Measurements from ENCODE around the gene GMPR.

Gene GMPR

GRCh38 chr6:16274885-16275589, 36.6 kb downstream of the GMPR start:
- DNase-seq = no peak

DNA sequence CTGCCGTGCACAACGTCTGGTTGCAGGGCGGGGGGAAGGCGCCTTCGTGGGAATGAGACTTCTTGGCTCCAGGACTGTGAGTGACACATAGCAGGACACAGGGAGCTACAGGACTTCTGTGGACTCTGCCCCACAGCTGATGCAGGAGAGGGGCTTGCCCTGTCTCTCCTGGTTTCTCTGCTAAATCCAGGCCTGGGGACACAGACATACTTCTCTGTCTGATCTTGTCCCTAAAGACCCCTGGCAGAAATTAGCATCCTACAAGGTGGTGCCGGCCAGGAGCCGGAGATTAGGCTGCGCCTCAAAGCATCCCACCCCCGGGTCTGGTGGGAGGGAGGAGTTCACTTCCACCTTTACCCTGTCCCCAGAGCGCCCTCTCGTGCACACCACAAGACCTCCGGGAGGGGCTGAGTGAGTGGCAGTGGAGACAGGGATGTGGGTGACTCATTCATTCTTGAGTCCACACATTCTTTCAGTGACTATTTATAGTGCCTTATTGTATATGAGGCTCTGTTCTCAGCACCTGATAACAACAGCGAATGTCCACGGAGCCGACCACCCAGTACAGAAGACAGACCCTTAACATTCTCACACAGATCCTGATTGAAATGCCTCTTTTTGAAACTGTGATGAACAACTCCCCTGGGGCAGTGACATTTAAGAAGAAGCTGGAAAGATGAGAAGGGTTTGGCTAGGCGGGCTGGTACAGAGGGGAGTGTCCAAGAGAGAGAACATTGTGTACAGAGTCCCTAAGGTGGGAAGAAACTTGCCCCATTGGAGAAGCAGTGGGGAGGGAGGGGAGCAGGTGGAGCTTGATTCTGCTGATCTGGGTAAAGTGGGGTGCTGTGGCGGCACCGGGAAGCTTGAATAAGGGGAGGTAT, 39.0 kb downstream of the GMPR start:
- peak; percentile 80 to 87 for DNase-seq

DNA sequence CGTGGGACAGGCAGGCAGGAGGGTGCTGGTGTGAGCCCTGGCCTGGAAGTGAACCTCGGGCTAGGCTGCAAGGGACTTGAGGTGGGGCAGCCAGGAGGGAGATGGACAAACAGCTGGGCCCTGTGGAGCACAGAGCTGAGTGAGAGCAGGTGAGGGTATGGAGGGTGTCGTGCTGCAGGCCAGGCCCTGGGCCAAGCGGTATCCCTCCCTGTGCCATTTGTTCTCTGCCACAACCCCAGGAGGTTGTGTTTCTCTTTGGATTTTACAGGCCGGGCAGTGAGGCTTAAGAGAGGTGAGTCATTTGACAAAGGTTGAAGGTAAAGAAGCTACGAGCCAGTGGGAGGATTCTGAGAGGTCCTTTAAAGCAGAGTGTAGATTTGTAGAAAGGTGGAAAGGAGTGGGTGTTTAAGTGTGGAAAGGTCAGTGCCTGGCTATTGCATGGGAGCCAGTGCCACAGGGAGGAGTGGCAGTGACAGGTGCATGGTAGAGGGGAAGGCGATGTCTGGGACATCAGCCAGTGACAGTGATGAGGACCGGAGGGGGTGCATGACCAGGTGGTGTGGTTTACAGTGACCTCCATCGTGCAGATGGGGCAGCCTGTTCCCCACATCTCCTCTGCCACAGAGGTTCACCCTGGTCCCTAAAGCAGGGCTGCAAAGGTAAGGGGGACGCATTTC, 39.8 kb downstream of the GMPR start:
- no peak for DNase-seq

DNA sequence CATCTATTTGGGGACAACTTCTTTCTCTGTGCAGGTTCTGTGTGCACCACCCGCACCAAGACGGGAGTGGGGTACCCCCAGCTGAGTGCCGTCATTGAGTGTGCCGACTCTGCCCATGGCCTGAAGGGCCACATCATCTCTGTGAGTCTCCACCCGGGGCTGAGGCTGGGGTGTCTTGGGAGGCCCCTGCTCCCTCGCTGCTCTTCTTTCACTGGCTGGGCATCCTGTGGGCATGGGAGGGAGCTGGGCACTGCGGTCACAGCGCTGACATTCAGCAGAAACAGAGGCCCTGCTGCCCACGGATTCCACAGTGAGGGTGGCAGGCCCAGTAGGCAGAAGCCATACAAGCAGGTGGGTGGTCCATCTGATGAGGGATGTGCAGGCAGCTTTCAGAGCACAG, 40.4 kb downstream of the GMPR start:
- no peak for DNase-seq

GRCh38 chr6:16279243-16279642, 40.9 kb downstream of the GMPR start:
- DNase-seq = no peak

- DNase-seq = no peak
These were observed 44.0 kb downstream of the GMPR start for GRCh38 chr6:16282370-16282769.

DNA sequence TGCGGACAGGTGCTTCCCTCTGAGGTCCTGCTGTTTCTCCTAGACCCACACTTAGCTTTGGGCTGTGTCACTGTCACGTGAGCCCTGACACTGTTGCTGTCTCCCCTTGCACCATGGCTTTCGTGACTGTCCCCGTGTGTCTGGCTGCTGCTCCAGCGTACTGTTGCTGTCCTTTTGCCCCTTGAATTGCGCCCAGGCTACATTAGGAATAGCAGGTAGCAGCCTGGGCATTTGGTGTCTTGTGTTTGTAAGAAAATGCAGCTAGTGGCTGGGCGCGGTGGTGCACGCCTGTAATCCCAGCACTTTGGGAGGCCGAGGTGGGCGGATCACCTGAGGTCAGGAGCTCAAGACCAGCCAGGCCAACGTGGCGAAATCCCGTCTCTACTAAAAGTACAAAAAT, 46.1 kb downstream of the GMPR start:
- no peak for DNase-seq

- no peak for DNase-seq
These were observed 47.2 kb downstream of the GMPR start for GRCh38 chr6:16285467-16286150.

- no peak for DNase-seq
These were observed 47.8 kb downstream of the GMPR start for GRCh38 chr6:16286151-16286522.

- no peak for DNase-seq
These were observed 49.8 kb downstream of the GMPR start for GRCh38 chr6:16288163-16288562.

- no peak for DNase-seq
These were observed 53.4 kb downstream of the GMPR start for GRCh38 chr6:16291739-16292138.

DNA sequence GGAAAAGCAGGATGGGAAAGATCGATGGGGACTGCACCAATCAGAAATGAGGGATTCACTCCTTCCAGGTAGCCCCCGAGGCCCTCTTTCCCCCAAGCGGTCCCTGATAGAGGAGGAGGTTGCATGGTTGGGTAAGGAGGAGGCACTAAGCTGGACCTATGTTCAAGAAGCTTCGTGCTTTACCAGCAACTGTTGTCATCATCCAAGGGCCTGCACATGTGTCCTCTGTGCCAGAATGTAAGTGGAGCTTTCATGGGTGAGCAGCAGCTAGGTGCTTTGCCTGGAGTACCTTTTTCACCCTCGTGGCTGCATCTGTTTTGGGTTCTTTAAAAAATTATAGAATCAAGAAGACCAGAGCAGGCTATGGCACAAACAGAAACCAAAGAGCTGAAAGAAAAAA, 54.0 kb downstream of the GMPR start:
- no peak for DNase-seq

DNA sequence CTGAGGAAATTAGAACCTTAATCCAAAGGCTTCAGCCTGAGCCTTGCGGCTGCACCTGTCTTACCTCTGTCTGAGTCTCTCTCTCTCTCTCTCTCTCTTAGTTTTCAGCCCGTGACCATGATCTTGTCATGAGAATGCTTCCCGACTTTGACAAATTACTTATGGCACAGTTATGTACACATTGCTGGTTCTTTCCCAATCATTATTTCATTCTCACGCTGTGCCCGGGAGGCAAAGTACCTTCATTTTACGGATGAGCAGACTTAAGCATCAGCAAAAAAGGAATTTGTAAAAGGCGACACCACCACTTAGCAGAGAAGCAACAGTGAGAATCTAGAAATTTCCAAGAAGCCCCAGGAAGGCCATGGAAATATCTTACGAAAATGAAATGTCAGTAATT, 54.6 kb downstream of the GMPR start:
- DNase-seq = no peak

DNA sequence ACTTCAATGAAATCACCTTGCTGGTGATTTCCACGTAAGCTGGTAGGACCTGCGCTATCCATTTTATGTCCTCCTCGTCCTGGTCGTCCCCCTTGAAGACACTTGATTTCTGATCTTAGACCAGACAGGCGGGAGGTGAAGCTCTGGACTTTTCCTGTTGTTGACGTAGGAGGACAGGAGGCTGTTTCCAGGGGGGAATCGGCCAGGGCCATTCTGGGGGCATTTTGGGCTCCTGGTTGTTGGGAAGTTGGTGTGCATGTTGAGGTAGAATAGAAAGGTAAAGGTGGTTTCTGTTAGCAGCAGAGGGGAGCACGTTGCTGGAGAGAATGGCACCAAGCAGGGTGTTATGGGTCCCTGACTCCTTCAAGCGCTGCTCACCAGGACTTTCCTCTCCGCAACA, 56.0 kb downstream of the GMPR start:
- no peak for DNase-seq

DNA sequence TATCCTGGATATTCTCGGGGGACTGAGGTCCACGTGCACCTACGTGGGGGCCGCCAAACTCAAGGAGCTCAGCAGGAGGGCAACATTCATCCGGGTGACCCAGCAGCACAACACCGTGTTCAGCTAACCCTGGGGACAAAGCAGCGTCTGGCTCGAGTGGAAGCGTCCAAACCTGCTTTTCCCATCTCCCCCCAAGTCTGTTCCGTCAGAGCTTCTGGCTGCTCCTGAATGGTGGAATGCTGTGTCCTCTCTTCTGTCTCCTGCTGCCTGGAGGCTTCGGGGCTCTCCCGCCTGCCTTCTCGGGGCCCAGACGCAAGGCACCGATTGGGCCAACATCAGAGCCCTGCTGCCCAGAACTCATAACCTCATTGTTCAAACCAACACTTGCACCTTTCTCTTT, 56.7 kb downstream of the GMPR start:
- no peak for DNase-seq

- DNase-seq = no peak
These were observed 57.1 kb downstream of the GMPR start for GRCh38 chr6:16295471-16295870.

DNA sequence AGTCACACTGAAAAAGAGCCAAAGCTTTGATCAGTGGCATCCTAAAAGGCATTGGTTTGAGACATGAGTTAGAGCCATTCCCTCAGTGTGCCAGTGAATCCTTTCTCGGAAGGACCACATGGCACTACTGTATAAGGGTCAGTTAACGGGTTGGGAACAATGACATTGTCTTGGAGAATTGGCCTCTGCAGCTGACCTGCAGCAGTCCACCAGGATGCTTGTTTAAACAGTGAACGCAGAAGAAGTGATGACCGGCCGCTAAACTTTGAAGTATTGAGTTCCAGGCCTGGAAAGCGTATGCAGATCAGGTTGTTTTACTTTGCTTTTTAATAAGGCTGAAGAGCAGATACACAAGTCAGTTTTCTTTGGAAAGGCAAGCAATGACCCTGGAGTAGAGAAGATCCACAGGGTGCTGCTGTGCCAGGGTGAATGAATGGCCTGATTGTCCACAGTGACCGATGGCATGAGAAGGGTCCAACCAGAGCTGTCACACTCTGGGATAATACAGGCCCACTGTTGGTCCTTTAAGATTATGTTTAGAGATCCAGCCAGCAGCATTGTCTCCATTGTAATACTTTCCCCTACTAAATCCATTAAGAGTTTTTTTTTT, 57.8 kb downstream of the GMPR start:
- no peak for DNase-seq

- no peak for DNase-seq
These were observed 61.5 kb downstream of the GMPR start for GRCh38 chr6:16299861-16300260.

DNA sequence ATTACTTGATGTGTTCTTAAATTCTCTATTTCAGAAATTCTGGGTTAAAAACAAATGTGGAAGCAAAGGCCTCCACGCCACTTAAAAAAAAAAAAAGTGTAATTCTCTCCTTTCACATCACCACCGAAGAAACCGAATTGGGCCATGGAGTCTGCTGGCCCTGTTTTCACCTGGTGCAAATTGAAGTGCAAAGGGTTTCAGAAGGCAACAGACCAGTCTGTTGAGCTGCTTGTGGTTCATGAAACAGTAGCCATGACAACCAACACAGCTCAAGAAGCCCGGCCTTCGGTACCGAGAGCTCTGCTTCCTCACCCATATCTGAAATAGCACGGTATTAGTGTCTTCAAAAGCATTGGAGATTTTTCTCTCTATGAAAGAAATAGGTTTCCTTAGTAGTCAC, 63.1 kb downstream of the GMPR start:
- no peak for DNase-seq

- no peak for DNase-seq
These were observed 64.5 kb downstream of the GMPR start for GRCh38 chr6:16302721-16303552.

DNA sequence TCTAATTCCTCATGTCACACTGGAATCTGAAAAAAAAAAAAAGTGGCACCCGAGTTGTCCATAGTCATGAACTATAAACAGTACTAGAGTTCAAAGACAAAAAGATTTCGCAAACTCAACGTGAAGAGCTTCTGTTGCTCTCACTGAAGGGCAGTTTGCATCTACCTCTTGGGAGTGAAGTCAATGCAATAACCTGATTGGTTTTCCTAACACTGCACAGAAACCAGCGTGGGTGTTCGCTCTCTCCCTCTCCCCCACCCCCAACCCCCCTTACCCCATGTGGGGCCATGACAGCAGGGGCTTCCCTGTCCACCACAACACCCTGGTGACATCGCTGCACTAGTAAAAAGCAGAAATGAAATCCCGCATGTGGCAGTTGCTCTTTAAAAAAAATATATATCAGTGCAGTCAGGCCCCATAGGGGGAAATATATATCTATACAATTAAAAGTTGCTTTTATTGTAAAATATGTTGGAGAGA, 66.9 kb downstream of the GMPR start:
- no peak for DNase-seq

- no peak for DNase-seq
These were observed 67.4 kb downstream of the GMPR start for GRCh38 chr6:16305788-16306187.
